ENCODE results near the gene PLAU.

DNA sequence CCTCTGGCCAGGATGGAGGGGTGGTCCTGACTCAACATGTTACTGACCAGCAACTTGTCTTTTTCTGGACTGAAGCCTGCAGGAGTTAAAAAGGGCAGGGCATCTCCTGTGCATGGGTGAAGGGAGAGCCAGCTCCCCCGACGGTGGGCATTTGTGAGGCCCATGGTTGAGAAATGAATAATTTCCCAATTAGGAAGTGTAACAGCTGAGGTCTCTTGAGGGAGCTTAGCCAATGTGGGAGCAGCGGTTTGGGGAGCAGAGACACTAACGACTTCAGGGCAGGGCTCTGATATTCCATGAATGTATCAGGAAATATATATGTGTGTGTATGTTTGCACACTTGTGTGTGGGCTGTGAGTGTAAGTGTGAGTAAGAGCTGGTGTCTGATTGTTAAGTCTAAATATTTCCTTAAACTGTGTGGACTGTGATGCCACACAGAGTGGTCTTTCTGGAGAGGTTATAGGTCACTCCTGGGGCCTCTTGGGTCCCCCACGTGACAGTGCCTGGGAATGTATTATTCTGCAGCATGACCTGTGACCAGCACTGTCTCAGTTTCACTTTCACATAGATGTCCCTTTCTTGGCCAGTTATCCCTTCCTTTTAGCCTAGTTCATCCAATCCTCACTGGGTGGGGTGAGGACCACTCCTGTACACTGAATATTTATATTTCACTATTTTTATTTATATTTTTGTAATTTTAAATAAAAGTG, 6.0 kb downstream of the PLAU start:
- TF ChIP-seq CTCF (IDR thresholded peaks at IDR 0.05): no peak
- no peak for TF ChIP-seq POLR2A (IDR thresholded peaks at IDR 0.05)
